ENCODE measurements around the gene ZDHHC8.

The ZDHHC8 gene

GRCh38 chr22:20160041-20160440 is 28.4 kb downstream of the ZDHHC8 start:
- DNase-seq (ENCODE audit: low read depth) = no peak

- DNase-seq (ENCODE audit: low read depth) = no peak
Observed at GRCh38 chr22:20164863-20165262, 33.3 kb downstream of the ZDHHC8 start.

- no peak for DNase-seq (ENCODE audit: low read depth)
Observed at GRCh38 chr22:20165421-20165820, 33.8 kb downstream of the ZDHHC8 start.

GRCh38 chr22:20165913-20166312 is 34.3 kb downstream of the ZDHHC8 start:
- no peak for DNase-seq (ENCODE audit: low read depth)

- no peak for DNase-seq (ENCODE audit: low read depth)
Observed at GRCh38 chr22:20166703-20167102, 35.1 kb downstream of the ZDHHC8 start.

GRCh38 chr22:20167643-20168322 is 36.2 kb downstream of the ZDHHC8 start:
- no peak for DNase-seq (ENCODE audit: low read depth)

- DNase-seq (ENCODE audit: low read depth) = no peak
Observed at GRCh38 chr22:20169253-20169822, 37.7 kb downstream of the ZDHHC8 start.

- DNase-seq (ENCODE audit: low read depth) = no peak
Observed at GRCh38 chr22:20170170-20170569, 38.6 kb downstream of the ZDHHC8 start.

- no peak for DNase-seq (ENCODE audit: low read depth)
Observed at GRCh38 chr22:20171288-20172140, 39.9 kb downstream of the ZDHHC8 start.

GRCh38 chr22:20172141-20172613 is 40.6 kb downstream of the ZDHHC8 start:
- DNase-seq (ENCODE audit: low read depth) = no peak

- DNase-seq (ENCODE audit: low read depth) = no peak
Observed at GRCh38 chr22:20173246-20173645, 41.6 kb downstream of the ZDHHC8 start.

GRCh38 chr22:20173772-20174171 is 42.2 kb downstream of the ZDHHC8 start:
- no peak for DNase-seq (ENCODE audit: low read depth)

GRCh38 chr22:20174785-20175596 is 43.4 kb downstream of the ZDHHC8 start:
- DNase-seq (ENCODE audit: low read depth) = no peak

GRCh38 chr22:20175597-20175900 is 43.9 kb downstream of the ZDHHC8 start:
- DNase-seq (ENCODE audit: low read depth) = no peak

- DNase-seq (ENCODE audit: low read depth) = no peak
Observed at GRCh38 chr22:20176421-20177085, 44.9 kb downstream of the ZDHHC8 start.

- DNase-seq (ENCODE audit: low read depth) = no peak
Observed at GRCh38 chr22:20177217-20177911, 45.8 kb downstream of the ZDHHC8 start.

- DNase-seq (ENCODE audit: low read depth) = no peak
Observed at GRCh38 chr22:20178075-20178914, 46.7 kb downstream of the ZDHHC8 start.

- no peak for DNase-seq (ENCODE audit: low read depth)
Observed at GRCh38 chr22:20178915-20179227, 47.3 kb downstream of the ZDHHC8 start.

- DNase-seq (ENCODE audit: low read depth) = no peak
Observed at GRCh38 chr22:20179455-20180244, 48.0 kb downstream of the ZDHHC8 start.

GRCh38 chr22:20180245-20180630 is 48.6 kb downstream of the ZDHHC8 start:
- no peak for DNase-seq (ENCODE audit: low read depth)
